Measurements from ENCODE around the gene IGLL5.

- no peak for TF ChIP-seq CTCF (IDR thresholded peaks at IDR 0.05; ENCODE audit: low read depth, low read length, poor library complexity, severe bottlenecking)
- TF ChIP-seq EZH2phosphoT487 (IDR thresholded peaks at IDR 0.05; ENCODE audit: borderline replicate concordance, low read length) = no peak
Measured at GRCh38 chr22:22857607-22858558, 29.7 kb upstream of the IGLL5 start.

All from DOHH2 (cell line).